Loucy (cell line): Measurements from ENCODE around the gene RFX3.

Experiments used
- H2AFZ ChIP-seq: fragments of 200-600 bp; sonication (generic); 2 replicates; pipeline ENCODE4 v1.6.0; 2016; ENCODE audit warnings: antibody characterized with exemption, mild to moderate bottlenecking, low read length, moderate library complexity
- H3F3A ChIP-seq: fragments of 200-600 bp; 2 replicates; pipeline ENCODE4 v1.6.0; 2016; ENCODE audit warnings: antibody characterized with exemption, low read depth, mild to moderate bottlenecking
- H3K27me3 ChIP-seq: fragments of 200-600 bp; sonication (generic); 2 replicates; pipeline ENCODE4 v1.6.1; 2014; ENCODE audit warnings: low read length, mild to moderate bottlenecking; ENCODE audit not compliant: insufficient read depth, poor library complexity, severe bottlenecking
- H3K36me3 ChIP-seq: fragments of 200-600 bp; sonication (generic); 2 replicates; pipeline ENCODE4 v1.6.1; 2016; ENCODE audit warnings: low read length; ENCODE audit not compliant: insufficient read depth
- H3K4me1 ChIP-seq: fragments of 200-600 bp; sonication (generic); 2 replicates; pipeline ENCODE4 v1.5.1; 2014; ENCODE audit warnings: low read length, mild to moderate bottlenecking; ENCODE audit not compliant: insufficient read depth, poor library complexity, severe bottlenecking
- H3K4me2 ChIP-seq: fragments of 200-600 bp; sonication (generic); 2 replicates; pipeline ENCODE4 v1.6.0; 2014; ENCODE audit warnings: antibody characterized with exemption, low read length, low read depth, mild to moderate bottlenecking; ENCODE audit not compliant: poor library complexity, severe bottlenecking
- H3K4me3 ChIP-seq: fragments of 200-600 bp; sonication (generic); 2 replicates; pipeline ENCODE4 v1.5.1; 2014; ENCODE audit warnings: low read length, mild to moderate bottlenecking, mixed read lengths; ENCODE audit not compliant: poor library complexity, severe bottlenecking
- H3K79me2 ChIP-seq: fragments of 200-600 bp; sonication (generic); 2 replicates; pipeline ENCODE4 v1.6.1; 2014; ENCODE audit warnings: low read length; ENCODE audit not compliant: insufficient read depth
- H3K9ac ChIP-seq: fragments of 200-600 bp; sonication (generic); 2 replicates; pipeline ENCODE4 v1.6.0; 2014; ENCODE audit warnings: mild to moderate bottlenecking, low read depth, low read length, moderate library complexity; ENCODE audit not compliant: poor library complexity, severe bottlenecking
- H3K9me2 ChIP-seq: fragments of 200-600 bp; sonication (generic); replicated peaks from 2 replicates; pipeline ENCODE4 v1.6.1; 2016; ENCODE audit warnings: low read depth, low read length, mixed read lengths
- H3K9me3 ChIP-seq: fragments of 200-600 bp; sonication (generic); 2 replicates; pipeline ENCODE4 v1.6.1; 2014; ENCODE audit warnings: mild to moderate bottlenecking, antibody characterized with exemption, low read length, low read depth; ENCODE audit not compliant: insufficient read depth
- H4K20me1 ChIP-seq: fragments of 200-600 bp; sonication (generic); 2 replicates; pipeline ENCODE4 v1.6.0; 2014; ENCODE audit warnings: antibody characterized with exemption, low read length, mild to moderate bottlenecking; ENCODE audit not compliant: insufficient read depth, poor library complexity, severe bottlenecking
- EZH2phosphoT487 ChIP-seq: fragments of 200-600 bp; IDR thresholded peaks from 2 replicates; pipeline ENCODE4 v1.6.1; 2018; ENCODE audit warnings: antibody characterized with exemption, mild to moderate bottlenecking, moderate library complexity, borderline replicate concordance
- TF ChIP-seq, protein P1 (sequence below): fragments of 200-600 bp; sonication (generic); conservative IDR thresholded peaks from 2 replicates; pipeline ENCODE4 v1.5.1; 2014; ENCODE audit warnings: mild to moderate bottlenecking, antibody characterized with exemption, low read length

Gene RFX3

DNA sequence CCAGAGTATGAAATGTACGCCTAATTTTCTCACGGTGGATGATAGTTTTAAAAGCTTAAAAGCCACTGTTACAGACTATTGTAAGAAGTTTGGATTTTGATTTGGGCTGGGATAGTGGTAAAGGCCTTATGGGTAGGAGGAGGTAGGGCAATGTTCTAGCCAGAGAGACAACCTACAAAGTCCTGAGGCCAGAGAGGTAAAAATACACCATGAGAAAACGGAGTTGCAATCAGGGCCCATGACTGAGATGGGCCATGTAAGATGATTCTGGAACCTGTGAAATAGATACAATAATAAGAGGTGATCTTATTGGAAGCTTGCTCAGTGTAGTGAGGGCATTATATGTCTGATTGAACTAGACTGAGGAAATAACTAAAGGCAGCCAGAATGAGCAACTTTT, 188.8 kb downstream of the RFX3 start:
- H3K36me3 ChIP-seq = no peaks in the 10 kb centered on the region
- H3K9ac ChIP-seq = no peak overlapping the region
- no peak for TF ChIP-seq EZH2phosphoT487
- TF ChIP-seq, protein P1, sequence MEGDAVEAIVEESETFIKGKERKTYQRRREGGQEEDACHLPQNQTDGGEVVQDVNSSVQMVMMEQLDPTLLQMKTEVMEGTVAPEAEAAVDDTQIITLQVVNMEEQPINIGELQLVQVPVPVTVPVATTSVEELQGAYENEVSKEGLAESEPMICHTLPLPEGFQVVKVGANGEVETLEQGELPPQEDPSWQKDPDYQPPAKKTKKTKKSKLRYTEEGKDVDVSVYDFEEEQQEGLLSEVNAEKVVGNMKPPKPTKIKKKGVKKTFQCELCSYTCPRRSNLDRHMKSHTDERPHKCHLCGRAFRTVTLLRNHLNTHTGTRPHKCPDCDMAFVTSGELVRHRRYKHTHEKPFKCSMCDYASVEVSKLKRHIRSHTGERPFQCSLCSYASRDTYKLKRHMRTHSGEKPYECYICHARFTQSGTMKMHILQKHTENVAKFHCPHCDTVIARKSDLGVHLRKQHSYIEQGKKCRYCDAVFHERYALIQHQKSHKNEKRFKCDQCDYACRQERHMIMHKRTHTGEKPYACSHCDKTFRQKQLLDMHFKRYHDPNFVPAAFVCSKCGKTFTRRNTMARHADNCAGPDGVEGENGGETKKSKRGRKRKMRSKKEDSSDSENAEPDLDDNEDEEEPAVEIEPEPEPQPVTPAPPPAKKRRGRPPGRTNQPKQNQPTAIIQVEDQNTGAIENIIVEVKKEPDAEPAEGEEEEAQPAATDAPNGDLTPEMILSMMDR = no peak
- peaks cover 19% of the 10 kb centered on the region for H3K4me1 ChIP-seq
- no peak overlapping the region for H3K4me2 ChIP-seq
- H2AFZ ChIP-seq = no peak overlapping the region
- H3K9me3 ChIP-seq = 0 out of 2 replicates have a peak, but pooled peaks cover 2% of the 10 kb centered on the region
- H3K79me2 ChIP-seq = no peaks in the 10 kb centered on the region
- no peak overlapping the region for H3K4me3 ChIP-seq
- peaks cover 4% of the 10 kb centered on the region; the same call in 1 of the 2 replicates for H3F3A ChIP-seq
- no peaks in the 10 kb centered on the region for H3K9me2 ChIP-seq
- no peaks in the 10 kb centered on the region for H4K20me1 ChIP-seq
- no peaks in the 10 kb centered on the region for H3K27me3 ChIP-seq

DNA sequence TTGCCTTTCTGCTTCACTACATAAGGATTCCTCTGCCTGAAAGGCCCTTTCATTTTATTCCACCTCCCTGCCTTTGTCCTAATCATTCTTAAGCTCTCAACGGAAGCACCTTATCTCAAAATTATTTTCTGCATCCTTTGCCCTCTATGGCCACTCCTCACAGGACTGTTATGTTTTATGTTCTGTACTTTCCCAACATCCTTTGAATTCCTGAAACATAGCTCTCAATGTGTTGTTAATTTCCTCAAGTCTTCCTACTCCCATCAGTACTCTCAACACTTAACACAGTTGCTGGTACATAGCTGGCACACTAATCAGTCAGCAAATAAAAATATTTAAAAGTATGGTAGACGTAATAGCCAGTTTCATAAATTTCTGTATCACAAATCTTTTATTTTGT, 193.0 kb downstream of the RFX3 start:
- Histone ChIP-seq H3K79me2 (no peaks in the 10 kb centered on the region), H3K36me3 (no peaks in the 10 kb centered on the region), H4K20me1 (no peaks in the 10 kb centered on the region), H3K9ac (no peak overlapping the region), H3K4me1 (peaks cover 12% of the 10 kb centered on the region), H3K9me3 (no peaks in the 10 kb centered on the region), H3K4me3 (no peak overlapping the region), H3K4me2 (no peak overlapping the region), H3K27me3 (no peaks in the 10 kb centered on the region), H2AFZ (no peak overlapping the region), H3K9me2 (no peaks in the 10 kb centered on the region), H3F3A (no peaks in the 10 kb centered on the region)
- no peak for TF ChIP-seq EZH2phosphoT487
- TF ChIP-seq, protein P1 = no peak

DNA sequence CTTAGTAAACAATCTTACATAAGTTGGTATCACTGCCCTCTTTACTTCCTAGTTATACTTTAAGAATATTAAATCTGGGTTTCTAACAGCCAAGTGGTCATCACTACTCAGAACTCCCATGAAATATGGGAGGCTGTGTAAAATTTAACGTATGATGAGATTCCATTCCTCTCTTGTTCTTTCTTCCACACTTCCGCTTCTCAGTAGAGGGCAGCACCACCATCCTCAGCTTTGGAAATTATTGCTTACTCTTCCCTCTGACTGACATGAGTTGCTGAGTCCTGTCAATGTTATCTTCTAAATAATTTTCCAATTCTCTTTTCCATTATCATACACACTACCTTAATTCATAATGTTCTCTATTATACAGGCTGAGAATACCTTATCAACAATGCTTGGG, 194.0 kb downstream of the RFX3 start:
- H4K20me1 ChIP-seq = no peaks in the 10 kb centered on the region
- no peaks in the 10 kb centered on the region for H3K27me3 ChIP-seq
- no peak overlapping the region for H2AFZ ChIP-seq
- no peak for TF ChIP-seq EZH2phosphoT487
- TF ChIP-seq, protein P1 = peak; percentile 65
- no peaks in the 10 kb centered on the region for H3K36me3 ChIP-seq
- peaks cover 7% of the 10 kb centered on the region for H3K4me1 ChIP-seq
- no peak overlapping the region for H3K9ac ChIP-seq
- H3F3A ChIP-seq = no peaks in the 10 kb centered on the region
- no peak overlapping the region for H3K4me2 ChIP-seq
- H3K79me2 ChIP-seq = no peaks in the 10 kb centered on the region
- H3K4me3 ChIP-seq = no peak overlapping the region
- H3K9me2 ChIP-seq = no peaks in the 10 kb centered on the region
- H3K9me3 ChIP-seq = no peaks in the 10 kb centered on the region
